ENCODE data around the gene PNLIP. TPM values are rescaled to one million over a fixed set of nuclear protein-coding genes. Genes with fewer than 3 reads are reported as not detected.

PNLIP gene
- total RNA-seq, 1 donor = not detected

GRCh38 chr10:116521424-116522290 lies 24.1 kb upstream of the PNLIP start:
- TF ChIP-seq CTCF (IDR thresholded peaks at IDR 0.05; ENCODE audit: extremely low read depth, low read depth, low read length) = peak; percentile 83
- peak; percentile 74 for DNase-seq (ENCODE audit: insufficient read length, low spot score, missing footprints)
- H2AFZ ChIP-seq (ENCODE audit: low read length) = no peak overlapping the region
- H3K79me2 ChIP-seq (ENCODE audit: insufficient read depth, low read length) = no peaks in the 10 kb centered on the region
- H3K4me2 ChIP-seq (ENCODE audit: insufficient read depth, low read length) = no peak overlapping the region
- H3K27ac ChIP-seq (ENCODE audit: low read depth, low read length) = no peak overlapping the region
- H3K9me3 ChIP-seq (ENCODE audit: low read depth, low read length) = no peaks in the 10 kb centered on the region
- no peaks in the 10 kb centered on the region for H3K36me3 ChIP-seq (ENCODE audit: insufficient read depth, low read length)
- no peaks in the 10 kb centered on the region for H3K27me3 ChIP-seq (ENCODE audit: insufficient read depth, low read length)
- H3K4me3 ChIP-seq (ENCODE audit: insufficient read depth, low read length) = no peak overlapping the region
- H3K4me1 ChIP-seq (ENCODE audit: insufficient read depth, low read length) = no peaks in the 10 kb centered on the region
- H4K20me1 ChIP-seq (ENCODE audit: insufficient read depth, low read length) = no peaks in the 10 kb centered on the region

- DNase-seq (ENCODE audit: insufficient read length, low spot score, missing footprints) = no peak
- no peaks in the 10 kb centered on the region for H3K4me1 ChIP-seq (ENCODE audit: insufficient read depth, low read length)
- TF ChIP-seq CTCF (IDR thresholded peaks at IDR 0.05; ENCODE audit: extremely low read depth, low read depth, low read length) = no peak
- no peaks in the 10 kb centered on the region for H3K9me3 ChIP-seq (ENCODE audit: low read depth, low read length)
- H3K27me3 ChIP-seq (ENCODE audit: insufficient read depth, low read length) = no peaks in the 10 kb centered on the region
- H3K4me3 ChIP-seq (ENCODE audit: insufficient read depth, low read length) = no peak overlapping the region
- H3K27ac ChIP-seq (ENCODE audit: low read depth, low read length) = no peak overlapping the region
- no peak overlapping the region for H2AFZ ChIP-seq (ENCODE audit: low read length)
- no peaks in the 10 kb centered on the region for H3K79me2 ChIP-seq (ENCODE audit: insufficient read depth, low read length)
- no peak overlapping the region for H3K4me2 ChIP-seq (ENCODE audit: insufficient read depth, low read length)
- H4K20me1 ChIP-seq (ENCODE audit: insufficient read depth, low read length) = no peaks in the 10 kb centered on the region
- no peaks in the 10 kb centered on the region for H3K36me3 ChIP-seq (ENCODE audit: insufficient read depth, low read length)
Observed at GRCh38 chr10:116522803-116523381, 22.8 kb upstream of the PNLIP start.

GRCh38 chr10:116524736-116525135 lies 21.0 kb upstream of the PNLIP start:
- H3K4me3 ChIP-seq (ENCODE audit: insufficient read depth, low read length) = no peak overlapping the region
- H3K36me3 ChIP-seq (ENCODE audit: insufficient read depth, low read length) = no peaks in the 10 kb centered on the region
- no peak overlapping the region for H3K27ac ChIP-seq (ENCODE audit: low read depth, low read length)
- DNase-seq (ENCODE audit: insufficient read length, low spot score, missing footprints) = no peak
- TF ChIP-seq CTCF (IDR thresholded peaks at IDR 0.05; ENCODE audit: extremely low read depth, low read depth, low read length) = no peak
- no peak overlapping the region for H3K4me2 ChIP-seq (ENCODE audit: insufficient read depth, low read length)
- no peaks in the 10 kb centered on the region for H3K4me1 ChIP-seq (ENCODE audit: insufficient read depth, low read length)
- H4K20me1 ChIP-seq (ENCODE audit: insufficient read depth, low read length) = no peaks in the 10 kb centered on the region
- H2AFZ ChIP-seq (ENCODE audit: low read length) = no peak overlapping the region
- H3K27me3 ChIP-seq (ENCODE audit: insufficient read depth, low read length) = no peaks in the 10 kb centered on the region
- H3K9me3 ChIP-seq (ENCODE audit: low read depth, low read length) = no peaks in the 10 kb centered on the region
- no peaks in the 10 kb centered on the region for H3K79me2 ChIP-seq (ENCODE audit: insufficient read depth, low read length)

GRCh38 chr10:116526219-116526618 lies 19.5 kb upstream of the PNLIP start:
- no peaks in the 10 kb centered on the region for H3K9me3 ChIP-seq (ENCODE audit: low read depth, low read length)
- no peak overlapping the region for H3K4me2 ChIP-seq (ENCODE audit: insufficient read depth, low read length)

More at GRCh38 chr10:116526219-116526618, 19.5 kb upstream of the PNLIP start:
- Histone ChIP-seq H3K27me3 (ENCODE audit: insufficient read depth, low read length) (no peaks in the 10 kb centered on the region), H3K4me3 (ENCODE audit: insufficient read depth, low read length) (no peak overlapping the region), H3K36me3 (ENCODE audit: insufficient read depth, low read length) (no peaks in the 10 kb centered on the region), H3K4me1 (ENCODE audit: insufficient read depth, low read length) (no peaks in the 10 kb centered on the region), H4K20me1 (ENCODE audit: insufficient read depth, low read length) (no peaks in the 10 kb centered on the region), H3K79me2 (ENCODE audit: insufficient read depth, low read length) (no peaks in the 10 kb centered on the region), H2AFZ (ENCODE audit: low read length) (no peak overlapping the region), H3K27ac (ENCODE audit: low read depth, low read length) (no peak overlapping the region)
- TF ChIP-seq CTCF (IDR thresholded peaks at IDR 0.05; ENCODE audit: extremely low read depth, low read depth, low read length) = no peak
- DNase-seq (ENCODE audit: insufficient read length, low spot score, missing footprints) = no peak

Measured in osteoblast (primary cell).